ENCODE results near the gene PTPRN2. TPM values are rescaled to one million over a fixed set of nuclear protein-coding genes. Genes with fewer than 3 reads are reported as not detected.

PTPRN2 gene
- total RNA-seq, 1 donor from 2014 or later = 32.2 TPM

DNA sequence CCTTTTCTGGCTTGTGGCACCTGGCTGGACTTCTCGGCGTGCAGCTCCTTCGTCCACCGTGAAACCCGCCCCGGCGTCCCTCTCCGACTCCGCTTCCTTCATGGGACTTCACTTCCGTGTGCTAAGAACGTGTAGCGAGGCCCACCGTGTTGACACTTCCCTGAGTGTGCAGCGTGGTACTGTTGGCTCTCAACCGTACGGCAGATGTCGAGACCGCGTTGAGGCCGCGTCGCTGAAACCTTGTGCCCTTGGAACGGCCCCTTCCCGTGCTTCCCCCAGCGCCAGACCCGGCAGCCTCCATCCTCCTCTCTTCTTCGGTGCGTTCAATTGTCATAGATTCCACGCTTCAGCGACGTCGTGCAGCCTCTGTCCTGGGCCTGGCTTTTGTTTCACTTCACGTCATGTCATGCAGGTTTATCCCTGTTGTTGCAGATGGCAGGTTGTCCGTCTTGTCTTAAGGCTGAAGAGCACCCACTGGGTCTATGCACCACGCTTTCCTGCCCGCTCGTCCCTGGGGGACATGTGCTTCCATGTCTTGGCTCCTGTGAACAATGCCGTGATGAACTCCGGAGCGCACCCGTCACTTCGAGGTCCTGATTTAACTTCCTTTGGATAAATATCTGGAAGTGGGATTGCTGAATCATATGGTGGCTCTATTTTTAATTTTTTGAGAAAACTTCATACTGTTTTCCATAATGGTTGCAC lies 785.5 kb downstream of the PTPRN2 start:
- Mint-ChIP-seq H3K9me3 (peaks cover 7% of the 10 kb centered on the region), H3K27me3 (ENCODE audit: low read depth) (no peaks in the 10 kb centered on the region), H3K4me1 (peaks cover 37% of the 10 kb centered on the region), H3K4me3 (no peak overlapping the region), H3K36me3 (ENCODE audit: low read depth) (peaks cover 5% of the 10 kb centered on the region), H3K27ac (ENCODE audit: unreplicated experiment) (no peak overlapping the region)
- TF ChIP-seq, protein P1, sequence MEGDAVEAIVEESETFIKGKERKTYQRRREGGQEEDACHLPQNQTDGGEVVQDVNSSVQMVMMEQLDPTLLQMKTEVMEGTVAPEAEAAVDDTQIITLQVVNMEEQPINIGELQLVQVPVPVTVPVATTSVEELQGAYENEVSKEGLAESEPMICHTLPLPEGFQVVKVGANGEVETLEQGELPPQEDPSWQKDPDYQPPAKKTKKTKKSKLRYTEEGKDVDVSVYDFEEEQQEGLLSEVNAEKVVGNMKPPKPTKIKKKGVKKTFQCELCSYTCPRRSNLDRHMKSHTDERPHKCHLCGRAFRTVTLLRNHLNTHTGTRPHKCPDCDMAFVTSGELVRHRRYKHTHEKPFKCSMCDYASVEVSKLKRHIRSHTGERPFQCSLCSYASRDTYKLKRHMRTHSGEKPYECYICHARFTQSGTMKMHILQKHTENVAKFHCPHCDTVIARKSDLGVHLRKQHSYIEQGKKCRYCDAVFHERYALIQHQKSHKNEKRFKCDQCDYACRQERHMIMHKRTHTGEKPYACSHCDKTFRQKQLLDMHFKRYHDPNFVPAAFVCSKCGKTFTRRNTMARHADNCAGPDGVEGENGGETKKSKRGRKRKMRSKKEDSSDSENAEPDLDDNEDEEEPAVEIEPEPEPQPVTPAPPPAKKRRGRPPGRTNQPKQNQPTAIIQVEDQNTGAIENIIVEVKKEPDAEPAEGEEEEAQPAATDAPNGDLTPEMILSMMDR (conservative IDR thresholded peaks at IDR 0.05) = no peak
- no peak for DNase-seq (ENCODE audit: low read depth, low spot score)

- H3K27me3 Mint-ChIP-seq (ENCODE audit: low read depth) = no peaks in the 10 kb centered on the region
- H3K27ac Mint-ChIP-seq (ENCODE audit: unreplicated experiment) = no peak overlapping the region
- TF ChIP-seq, protein P1 (conservative IDR thresholded peaks at IDR 0.05) = no peak
- no peak for DNase-seq (ENCODE audit: low read depth, low spot score)
- peaks cover 30% of the 10 kb centered on the region for H3K4me1 Mint-ChIP-seq
- H3K9me3 Mint-ChIP-seq = peaks cover 7% of the 10 kb centered on the region
- no peak overlapping the region for H3K4me3 Mint-ChIP-seq
- H3K36me3 Mint-ChIP-seq (ENCODE audit: low read depth) = peaks cover 4% of the 10 kb centered on the region
Observed at GRCh38 chr7:157801113-157801512, 786.5 kb downstream of the PTPRN2 start.

- H3K9me3 Mint-ChIP-seq = peaks cover 7% of the 10 kb centered on the region
- H3K27ac Mint-ChIP-seq (ENCODE audit: unreplicated experiment) = no peak overlapping the region
- H3K36me3 Mint-ChIP-seq (ENCODE audit: low read depth) = peaks cover 4% of the 10 kb centered on the region
- H3K4me3 Mint-ChIP-seq = no peak overlapping the region
- TF ChIP-seq, protein P1 (conservative IDR thresholded peaks at IDR 0.05) = no peak
- no peaks in the 10 kb centered on the region for H3K27me3 Mint-ChIP-seq (ENCODE audit: low read depth)
- peaks cover 29% of the 10 kb centered on the region for H3K4me1 Mint-ChIP-seq
- no peak for DNase-seq (ENCODE audit: low read depth, low spot score)
Observed at GRCh38 chr7:157800281-157800680, 787.3 kb downstream of the PTPRN2 start.

DNA sequence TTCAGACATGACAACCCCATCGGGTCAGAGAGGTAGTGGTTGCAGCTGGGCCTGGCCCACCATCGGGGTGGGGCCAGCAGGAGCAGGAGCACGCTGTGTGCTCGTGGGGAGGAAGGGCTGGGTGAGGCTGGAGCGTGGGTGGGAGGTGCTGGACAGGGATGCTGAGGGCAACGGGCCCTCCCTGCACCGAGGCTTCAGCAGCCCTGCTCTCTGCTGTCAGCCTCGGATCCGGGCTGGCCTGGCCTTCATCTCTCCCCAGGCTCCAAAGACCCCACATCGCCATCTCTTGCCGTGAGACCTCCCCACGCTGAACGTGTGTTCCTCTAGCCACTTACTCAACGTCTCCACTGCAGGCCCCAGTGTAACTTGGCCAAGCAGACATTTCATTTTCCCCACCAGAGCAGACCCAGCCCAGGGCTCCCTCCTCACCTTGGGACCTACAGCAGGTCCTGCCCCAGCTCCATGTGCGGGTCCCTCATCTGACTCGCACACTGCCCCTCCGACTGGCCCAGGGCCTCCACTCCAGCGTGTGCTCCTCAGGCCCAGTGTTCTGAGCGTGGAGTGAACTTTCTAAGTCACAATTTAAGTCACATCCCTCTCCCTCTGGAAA lies 788.4 kb downstream of the PTPRN2 start:
- TF ChIP-seq, protein P1 (conservative IDR thresholded peaks at IDR 0.05) = no peak
- H3K36me3 Mint-ChIP-seq (ENCODE audit: low read depth) = peaks cover 4% of the 10 kb centered on the region
- H3K27ac Mint-ChIP-seq (ENCODE audit: unreplicated experiment) = peak overlapping the region; percentile 57
- peaks cover 28% of the 10 kb centered on the region for H3K4me1 Mint-ChIP-seq
- peaks cover 7% of the 10 kb centered on the region for H3K9me3 Mint-ChIP-seq
- H3K4me3 Mint-ChIP-seq = no peak overlapping the region
- DNase-seq (ENCODE audit: low read depth, low spot score) = no peak
- no peaks in the 10 kb centered on the region for H3K27me3 Mint-ChIP-seq (ENCODE audit: low read depth)

DNA sequence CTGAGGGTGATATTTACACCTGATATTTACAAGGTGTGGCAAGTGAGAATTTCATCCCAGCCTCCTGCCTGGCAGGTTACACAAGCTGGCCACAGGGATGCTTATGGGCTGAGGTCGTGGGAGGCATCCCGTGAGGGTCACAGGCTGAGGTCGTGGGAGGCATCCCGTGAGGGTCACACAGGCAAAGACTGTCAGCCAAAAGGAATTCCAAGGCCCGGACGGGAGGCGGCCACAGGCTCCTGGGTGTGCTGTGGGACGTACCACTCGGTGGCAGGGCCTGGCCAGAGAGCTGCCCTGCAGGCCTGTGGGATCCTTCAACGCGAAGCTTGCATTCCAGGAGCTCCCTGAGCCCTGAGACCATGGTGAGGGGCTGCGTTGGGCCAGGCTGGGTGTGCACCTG lies 790.3 kb downstream of the PTPRN2 start:
- TF ChIP-seq, protein P1 (conservative IDR thresholded peaks at IDR 0.05) = no peak
- Mint-ChIP-seq H3K4me3 (no peak overlapping the region), H3K27ac (ENCODE audit: unreplicated experiment) (no peak overlapping the region), H3K36me3 (ENCODE audit: low read depth) (no peaks in the 10 kb centered on the region), H3K4me1 (peaks cover 41% of the 10 kb centered on the region), H3K9me3 (peaks cover 3% of the 10 kb centered on the region), H3K27me3 (ENCODE audit: low read depth) (no peaks in the 10 kb centered on the region)
- no peak for DNase-seq (ENCODE audit: low read depth, low spot score)
